ENCODE measurements around the gene TERB1.

Gene TERB1

GRCh38 chr16:66751053-66751302 lies 50.4 kb downstream of the TERB1 start:
- DNase-seq (ENCODE audit: low read depth in 2 of 2, low spot score in 1 of 2): no peak

GRCh38 chr16:66750279-66751052 lies 50.9 kb downstream of the TERB1 start:
- DNase-seq (ENCODE audit: low read depth in 2 of 2, low spot score in 1 of 2): no peak

- DNase-seq (ENCODE audit: low read depth in 2 of 2, low spot score in 1 of 2): no peak
Observed at GRCh38 chr16:66746682-66747081, 54.7 kb downstream of the TERB1 start.

GRCh38 chr16:66746048-66746447 lies 55.3 kb downstream of the TERB1 start:
- no peak for DNase-seq (ENCODE audit: low read depth in 2 of 2, low spot score in 1 of 2)

GRCh38 chr16:66741950-66742808 lies 59.2 kb downstream of the TERB1 start:
- no peak for DNase-seq (ENCODE audit: low read depth in 2 of 2, low spot score in 1 of 2)

GRCh38 chr16:66741169-66741900 lies 60.0 kb downstream of the TERB1 start:
- no peak for DNase-seq (ENCODE audit: low read depth in 2 of 2, low spot score in 1 of 2)

- DNase-seq (ENCODE audit: low read depth in 2 of 2, low spot score in 1 of 2): no peak
Observed at GRCh38 chr16:66740533-66740932, 60.9 kb downstream of the TERB1 start.

GRCh38 chr16:66740010-66740409 lies 61.4 kb downstream of the TERB1 start:
- no peak for DNase-seq (ENCODE audit: low read depth in 2 of 2, low spot score in 1 of 2)

GRCh38 chr16:66735891-66736290 lies 65.5 kb downstream of the TERB1 start:
- no peak for DNase-seq (ENCODE audit: low read depth in 2 of 2, low spot score in 1 of 2)

- DNase-seq (ENCODE audit: low read depth in 2 of 2, low spot score in 1 of 2): no peak
Observed at GRCh38 chr16:66731101-66731500, 70.3 kb downstream of the TERB1 start.

- DNase-seq (ENCODE audit: low read depth in 2 of 2, low spot score in 1 of 2): no peak
Observed at GRCh38 chr16:66728804-66729203, 72.6 kb downstream of the TERB1 start.

- no peak for DNase-seq (ENCODE audit: low read depth in 2 of 2, low spot score in 1 of 2)
Observed at GRCh38 chr16:66728117-66728787, 73.1 kb downstream of the TERB1 start.

- DNase-seq (ENCODE audit: low read depth in 2 of 2, low spot score in 1 of 2): no peak
Observed at GRCh38 chr16:66720766-66721165, 80.6 kb downstream of the TERB1 start.

- no peak for DNase-seq (ENCODE audit: low read depth in 2 of 2, low spot score in 1 of 2)
Observed at GRCh38 chr16:66719246-66719645, 82.1 kb downstream of the TERB1 start.

- no peak for DNase-seq (ENCODE audit: low read depth in 2 of 2, low spot score in 1 of 2)
Observed at GRCh38 chr16:66717776-66718175, 83.6 kb downstream of the TERB1 start.

- DNase-seq (ENCODE audit: low read depth in 2 of 2, low spot score in 1 of 2): no peak
Observed at GRCh38 chr16:66717112-66717675, 84.2 kb downstream of the TERB1 start.

GRCh38 chr16:66714654-66715307 lies 86.6 kb downstream of the TERB1 start:
- no peak for DNase-seq (ENCODE audit: low read depth in 2 of 2, low spot score in 1 of 2)

GRCh38 chr16:66714062-66714461 lies 87.3 kb downstream of the TERB1 start:
- DNase-seq (ENCODE audit: low read depth in 2 of 2, low spot score in 1 of 2): no peak

GRCh38 chr16:66713076-66713475 lies 88.3 kb downstream of the TERB1 start:
- DNase-seq (ENCODE audit: low read depth in 2 of 2, low spot score in 1 of 2): no peak

- DNase-seq (ENCODE audit: low read depth in 2 of 2, low spot score in 1 of 2): no peak
Observed at GRCh38 chr16:66712512-66712911, 88.9 kb downstream of the TERB1 start.

GRCh38 chr16:66711581-66711980 lies 89.8 kb downstream of the TERB1 start:
- no peak for DNase-seq (ENCODE audit: low read depth in 2 of 2, low spot score in 1 of 2)

Data from stimulated activated CD8-positive, alpha-beta memory T cell treated with anti-CD3 and anti-CD28 coated beads, Interleukin-4, amount 100 ng/mL, for 1 hour (primary cell).